GM10847 (cell line): ENCODE measurements around the gene MEIS2.

Source experiments
- POLR2A ChIP-seq: IDR thresholded peaks from 2 replicates; pipeline ENCODE4 v1.6.1; 2011; ENCODE audit not compliant: insufficient read length; ENCODE audit errors: extremely low read depth

The MEIS2 gene

GRCh38 chr15:36896949-36897348 lies 203.4 kb downstream of the MEIS2 start:
- TF ChIP-seq POLR2A = no peak

- TF ChIP-seq POLR2A = no peak
Observed at GRCh38 chr15:36894075-36894474, 206.3 kb downstream of the MEIS2 start.

- no peak for TF ChIP-seq POLR2A
Observed at GRCh38 chr15:36893276-36893675, 207.1 kb downstream of the MEIS2 start.

GRCh38 chr15:36888011-36888992 lies 212.0 kb downstream of the MEIS2 start:
- no peak for TF ChIP-seq POLR2A

GRCh38 chr15:36887214-36887961 lies 213.0 kb downstream of the MEIS2 start:
- no peak for TF ChIP-seq POLR2A

- TF ChIP-seq POLR2A = no peak
Observed at GRCh38 chr15:36886701-36887100, 213.6 kb downstream of the MEIS2 start.

GRCh38 chr15:36886191-36886590 lies 214.2 kb downstream of the MEIS2 start:
- TF ChIP-seq POLR2A = no peak

DNA sequence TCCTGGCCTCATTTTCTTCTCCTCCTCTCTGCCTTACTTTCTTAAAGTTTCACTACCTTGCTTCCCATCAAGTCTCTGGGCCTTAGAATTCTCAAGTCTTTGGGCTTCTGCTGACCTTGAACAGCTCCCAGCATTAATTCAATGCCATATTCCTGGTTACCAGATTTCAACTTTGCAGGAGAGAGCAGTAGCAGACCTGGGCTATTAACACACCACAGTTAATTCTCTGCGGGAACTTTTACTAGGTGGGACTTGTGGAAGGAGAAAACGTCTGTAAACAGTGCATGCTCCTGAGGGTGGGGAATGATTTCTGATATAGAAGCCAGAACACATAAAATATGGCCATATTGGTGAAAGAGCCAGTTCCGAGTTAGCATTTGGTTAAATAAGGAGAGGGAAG lies 214.6 kb downstream of the MEIS2 start:
- no peak for TF ChIP-seq POLR2A

DNA sequence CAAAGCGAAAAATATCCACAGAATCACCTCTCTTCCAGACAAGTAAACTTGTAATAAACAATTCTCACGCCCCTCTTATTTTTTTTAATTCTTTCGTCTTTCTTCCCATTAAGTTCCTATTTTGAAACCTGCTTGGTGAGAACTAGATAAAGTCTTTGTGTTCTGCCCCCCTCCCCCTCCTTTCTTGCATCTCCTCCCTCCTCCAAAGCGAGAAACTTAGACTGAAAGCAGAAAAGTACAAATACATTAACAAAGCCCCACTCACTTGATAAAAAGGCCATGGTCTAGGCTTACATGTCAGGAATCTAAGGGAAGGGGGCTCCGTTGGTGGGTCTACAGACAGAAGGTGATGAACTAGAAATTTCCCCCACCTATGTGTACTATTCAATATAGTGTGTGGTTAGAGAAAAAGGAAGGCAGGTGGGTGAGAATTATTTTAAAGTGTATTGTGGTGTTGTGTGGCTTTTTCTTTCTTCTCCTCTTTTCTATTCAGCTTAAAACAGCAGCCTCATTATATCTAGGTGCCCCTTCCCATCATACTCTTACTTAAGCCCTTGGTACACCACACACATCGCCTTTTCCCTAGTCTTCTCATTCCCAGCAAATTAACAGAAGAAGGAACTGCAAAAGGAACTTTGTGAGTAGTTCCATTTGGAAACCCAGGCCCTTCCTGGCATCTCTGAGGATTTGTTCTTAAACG lies 215.3 kb downstream of the MEIS2 start:
- no peak for TF ChIP-seq POLR2A

GRCh38 chr15:36884518-36884875 lies 215.9 kb downstream of the MEIS2 start:
- TF ChIP-seq POLR2A = no peak

DNA sequence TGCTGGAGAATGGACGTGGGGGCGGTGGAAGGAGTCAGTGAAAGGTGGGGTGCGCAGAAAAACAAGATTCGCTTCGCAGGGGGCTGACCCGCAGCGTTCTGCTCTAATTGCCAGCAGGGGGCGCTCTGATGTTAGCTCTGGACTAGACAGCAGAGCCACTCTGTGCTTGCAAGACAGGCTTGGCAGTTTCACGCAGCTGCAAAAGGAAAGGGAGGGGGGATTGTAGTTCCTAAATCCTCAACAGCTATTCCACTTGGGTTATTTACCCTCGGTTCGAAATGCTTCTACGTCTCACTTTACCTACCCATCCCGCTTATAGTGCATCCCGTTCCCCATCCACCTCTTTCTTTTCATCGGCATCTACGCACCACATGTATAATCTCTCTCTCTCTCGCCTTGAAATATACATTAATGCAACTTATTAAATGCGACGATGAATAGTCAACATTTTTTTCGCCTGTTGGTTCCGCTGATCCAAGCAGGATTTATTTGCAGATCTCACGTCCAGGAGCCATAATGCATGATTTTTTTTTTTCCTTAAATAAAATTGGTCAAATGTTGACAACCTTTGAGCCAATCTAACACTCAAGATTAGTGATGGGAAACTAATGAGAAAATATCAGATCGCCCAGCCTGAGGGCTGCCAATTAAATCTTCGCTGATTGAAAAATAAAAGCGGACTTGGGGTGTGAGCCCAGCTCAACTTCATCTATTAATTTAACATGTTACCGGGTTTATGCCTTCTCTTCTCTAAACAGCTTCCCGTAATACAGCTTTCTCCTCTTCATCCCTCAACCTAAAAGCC lies 216.4 kb downstream of the MEIS2 start:
- no peak for TF ChIP-seq POLR2A

GRCh38 chr15:36882487-36883131 lies 217.7 kb downstream of the MEIS2 start:
- TF ChIP-seq POLR2A = no peak

GRCh38 chr15:36882056-36882455 lies 218.3 kb downstream of the MEIS2 start:
- no peak for TF ChIP-seq POLR2A

- TF ChIP-seq POLR2A = no peak
Observed at GRCh38 chr15:36881516-36881915, 218.8 kb downstream of the MEIS2 start.

DNA sequence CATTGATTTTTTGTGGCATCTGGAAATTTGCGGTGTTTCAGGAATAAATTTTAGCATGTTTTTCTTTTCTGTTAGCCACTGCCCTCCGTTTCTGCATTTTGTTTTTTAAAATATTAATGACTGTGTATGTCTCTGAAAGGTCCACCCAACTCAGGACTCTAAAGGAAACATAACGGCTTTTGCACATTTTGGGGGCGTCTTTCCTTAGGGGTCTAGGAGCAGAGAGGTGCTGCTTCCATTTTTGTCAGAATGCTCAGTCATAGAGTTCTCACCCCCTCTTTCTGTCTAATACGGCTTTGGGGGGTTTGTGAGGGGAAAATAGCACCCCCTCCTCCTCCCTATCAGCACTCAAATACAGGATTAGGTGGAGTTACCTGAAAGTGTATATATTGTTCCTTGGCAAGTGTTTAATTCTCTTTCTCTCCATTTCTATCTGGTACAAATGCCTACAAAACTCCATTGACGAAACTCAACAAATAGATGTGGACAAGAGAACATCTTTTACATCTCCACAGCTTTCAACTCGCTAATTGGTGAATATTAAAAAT lies 219.4 kb downstream of the MEIS2 start:
- no peak for TF ChIP-seq POLR2A
